AG04450 (cell line): ENCODE data around the gene RAB3B. TPM values are rescaled to one million over a fixed set of nuclear protein-coding genes. Genes with fewer than 3 reads are reported as not detected.
"Not testable (repeated sequence)": the region's sequence is repeated elsewhere in the genome, so short reads cannot be mapped to it uniquely, and the experiment has no call there.

ENCODE experiments used
- CTCF ChIA-PET: fragments of 300-600, 350-600 bp; formaldehyde crosslinking; extraction: SDS; loops from one replicate; lab custom pipeline; 2022; ENCODE audit warnings: antibody characterized with exemption, inconsistent platforms; lab: Charles Lee
- POLR2A ChIA-PET: fragments of 350-600 bp; formaldehyde crosslinking; extraction: SDS; loops from one replicate; lab custom pipeline; 2021; ENCODE audit warnings: antibody characterized with exemption, inconsistent platforms; lab: Yijun Ruan, JAX
- DNase-seq: peaks from one replicate; pipeline ENCODE4 v3.0.0-alpha.2; 2011; ENCODE audit warnings: low read depth, low spot score
- H3K27ac ChIP-seq: one replicate; pipeline ENCODE4 v1.5.1; 2012; ENCODE audit warnings: low read depth, low read length, control low read depth
- H3K27me3 ChIP-seq: one replicate; pipeline ENCODE4 v1.6.0; 2012; ENCODE audit warnings: low read length; ENCODE audit not compliant: control insufficient read depth, insufficient read depth
- H3K4me3 ChIP-seq: 2 replicates; pipeline ENCODE4 v1.5.1; 2011; ENCODE audit warnings: mild to moderate bottlenecking, low read depth, low read length, control low read depth
- H3K9me3 ChIP-seq: 2 replicates; pipeline ENCODE4 v1.5.1; 2012; ENCODE audit warnings: low read length; ENCODE audit not compliant: control insufficient read depth, insufficient read depth
- CTCF ChIP-seq: IDR thresholded peaks from 2 replicates; pipeline ENCODE4 v1.5.1; 2011; ENCODE audit warnings: low read depth, low read length, control low read depth, inconsistent platforms
- polyA plus RNA-seq: library from polyadenylated mRNA; depleted of rRNA; stranded (reverse); fragments of >200 nt; gene quantifications from 2 replicates; pipeline ENCODE4 v1.2.3, GENCODE V29; 2011

Gene RAB3B
- polyA plus RNA-seq, 1 experiment, result 28.6 TPM

GRCh38 chr1:52026278-52026677, 35.8 kb upstream of the RAB3B start:
- ChIA-PET CTCF (no interaction called here), POLR2A (no interaction called here)
- no peaks in the 10 kb centered on the region for H3K9me3 ChIP-seq
- H3K27ac ChIP-seq, result no peak overlapping the region
- H3K27me3 ChIP-seq, result no peaks in the 10 kb centered on the region
- no peak overlapping the region for H3K4me3 ChIP-seq
- DNase-seq, result no peak
- TF ChIP-seq CTCF, result no peak

- ChIA-PET CTCF (interaction anchor here (0.7 kb wide), 1 partner anchor 126 kb away, joined by 4 read pairs; no protein-coding TSS in a partner anchor), POLR2A (interaction anchor here (0.7 kb wide), 1 partner anchor 9 kb away, joined by 4 read pairs; no protein-coding TSS in a partner anchor)
- Histone ChIP-seq H3K9me3 (no peaks in the 10 kb centered on the region), H3K27ac (no peak overlapping the region), H3K27me3 (no peaks in the 10 kb centered on the region), H3K4me3 (no peak overlapping the region)
- DNase-seq, result no peak
- TF ChIP-seq CTCF, result no peak
Observed at GRCh38 chr1:52022133-52022532, 31.6 kb upstream of the RAB3B start.

GRCh38 chr1:52008071-52008809, 17.7 kb upstream of the RAB3B start:
- no peaks in the 10 kb centered on the region for H3K27me3 ChIP-seq
- ChIA-PET CTCF (no interaction called here), POLR2A (no interaction called here)
- no peaks in the 10 kb centered on the region for H3K9me3 ChIP-seq
- no peak for DNase-seq
- H3K27ac ChIP-seq, result no peak overlapping the region
- H3K4me3 ChIP-seq, result no peak overlapping the region
- TF ChIP-seq CTCF, result no peak

- DNase-seq, result no peak
- ChIA-PET CTCF (no interaction called here), POLR2A (no interaction called here)
- Histone ChIP-seq H3K4me3 (no peak overlapping the region), H3K9me3 (no peaks in the 10 kb centered on the region), H3K27ac (no peak overlapping the region), H3K27me3 (no peaks in the 10 kb centered on the region)
- TF ChIP-seq CTCF, result no peak
Observed at GRCh38 chr1:52007215-52008002, 16.9 kb upstream of the RAB3B start.

- CTCF ChIA-PET, result interaction anchor here (1.5 kb wide), 1 partner anchor 109 kb away, joined by 14 read pairs; no protein-coding TSS in a partner anchor
- H3K9me3 ChIP-seq, DNase-seq, H3K4me3 ChIP-seq, H3K27me3 ChIP-seq: not testable (repeated sequence)
- POLR2A ChIA-PET, result interaction anchor here (1.1 to 1.5 kb wide), 2 partner anchors 27 to 109 kb away, joined by 3 to 10 read pairs; partner anchors contain the start of gene KTI12
- peak overlapping the region; percentile 96 for H3K27ac ChIP-seq
Observed at GRCh38 chr1:52006081-52006553, 15.6 kb upstream of the RAB3B start.

- not testable (repeated sequence) for H3K4me3 ChIP-seq, H3K9me3 ChIP-seq, H3K27me3 ChIP-seq
- H3K27ac ChIP-seq, result peak overlapping the region; percentile 96
- peak; percentile 60 for DNase-seq
- ChIA-PET POLR2A (interaction anchor here (1.1 to 1.5 kb wide), 2 partner anchors 28 to 108 kb away, joined by 3 to 10 read pairs; partner anchors contain the start of gene KTI12), CTCF (interaction anchor here (1.5 kb wide), 1 partner anchor 109 kb away, joined by 14 read pairs; no protein-coding TSS in a partner anchor)
Observed at GRCh38 chr1:52005548-52005947, 15.0 kb upstream of the RAB3B start.
